SK-N-SH (cell line): ENCODE measurements around the gene ANKRD44. TPM values are rescaled to one million over a fixed set of nuclear protein-coding genes. Genes with fewer than 3 reads are reported as not detected.

Experiments
- CTCF ChIA-PET: fragments of 300-600, 350-600 bp; formaldehyde crosslinking; extraction: SDS; loops from one replicate; lab custom pipeline; 2021; lab: Yijun Ruan, JAX
- POLR2A ChIA-PET: fragments of 350-600 bp; sonication (Branson Sonifier 250); formaldehyde crosslinking; extraction: SDS; loops from one replicate; lab custom pipeline; 2020; ENCODE audit warnings: antibody characterized with exemption, inconsistent platforms; lab: Yijun Ruan, JAX
- DNase-seq: peaks from one replicate; pipeline ENCODE4 v3.0.0; 2012
- H2AFZ ChIP-seq: fragments of 200-600 bp; sonication (generic); 2 replicates; pipeline ENCODE4 v1.8.1; 2016; ENCODE audit warnings: antibody characterized with exemption, mild to moderate bottlenecking, low read depth
- H3F3A ChIP-seq: fragments of 200-600 bp; sonication (generic); replicated peaks from 2 replicates; pipeline ENCODE3; 2016; ENCODE audit warnings: antibody characterized with exemption, mild to moderate bottlenecking; ENCODE audit not compliant: insufficient read depth
- H3K27ac ChIP-seq, 2 experiments: fragments of 200-500 bp in 1 of 2; fragments of 200-600 bp in 1 of 2; sonication (Bioruptor generic) in 1 of 2; sonication (generic), shearing (Covaris generic) in 1 of 2; 2 replicates each; pipeline versions ENCODE4 v1.5.1 to v1.6.1; 2014 to 2016; ENCODE audit warnings: low read depth in 2 of 2, inconsistent platforms in 1 of 2, low read length in 1 of 2, mild to moderate bottlenecking in 1 of 2, mixed read lengths in 1 of 2
- H3K27me3 ChIP-seq: fragments of 200-600 bp; sonication (generic), shearing (Covaris generic); 2 replicates; pipeline ENCODE4 v1.6.1; 2016; ENCODE audit warnings: mixed run types; ENCODE audit not compliant: insufficient read depth
- H3K36me3 ChIP-seq, 2 experiments: fragments of 200-500 bp in 1 of 2; fragments of 200-600 bp in 1 of 2; sonication (Bioruptor generic) in 1 of 2; sonication (generic) in 1 of 2; replicated peaks in 1 of 2; 2 replicates each; pipeline versions ENCODE3 to v1.5.1; 2014 to 2016; ENCODE audit warnings: low read length in 1 of 2, mild to moderate bottlenecking in 1 of 2; ENCODE audit not compliant: insufficient read depth in 2 of 2, control insufficient read depth in 1 of 2
- H3K4me1 ChIP-seq, 2 experiments: fragments of 200-500 bp in 1 of 2; fragments of 200-600 bp in 1 of 2; sonication (Bioruptor generic) in 1 of 2; sonication (generic), shearing (Covaris generic) in 1 of 2; 2 replicates each; pipeline versions ENCODE4 v1.5.1 to v1.6.1; 2014 to 2016; ENCODE audit warnings: low read depth in 1 of 2, low read length in 1 of 2, mixed run types in 1 of 2; ENCODE audit not compliant: insufficient read depth in 2 of 2, control insufficient read depth in 1 of 2
- H3K4me2 ChIP-seq: fragments of 200-600 bp; sonication (generic), shearing (Covaris generic); 2 replicates; pipeline ENCODE4 v1.6.1; 2017; ENCODE audit warnings: mixed run types
- H3K4me3 ChIP-seq, 2 experiments: fragments of 200-500 bp in 1 of 2; fragments of 200-600 bp in 1 of 2; sonication (Bioruptor generic) in 1 of 2; sonication (generic), shearing (Covaris generic) in 1 of 2; 2 replicates each; pipeline versions ENCODE4 v1.5.1 to v1.8.1; 2014 to 2016; ENCODE audit warnings: low read depth in 2 of 2, inconsistent platforms in 1 of 2, low read length in 1 of 2, mild to moderate bottlenecking in 1 of 2, mixed read lengths in 1 of 2, moderate library complexity in 1 of 2
- H3K79me2 ChIP-seq: fragments of 200-600 bp; sonication (generic); 2 replicates; pipeline ENCODE4 v1.8.1; 2017; ENCODE audit warnings: mild to moderate bottlenecking; ENCODE audit not compliant: insufficient read depth
- H3K9ac ChIP-seq: fragments of 200-600 bp; sonication (generic); 2 replicates; pipeline ENCODE4 v1.6.1; 2017; ENCODE audit warnings: mixed run types
- H3K9me2 ChIP-seq: fragments of 200-600 bp; sonication (generic); 2 replicates; pipeline ENCODE4 v1.6.1; 2017; ENCODE audit warnings: mixed run types
- H3K9me3 ChIP-seq: fragments of 200-600 bp; sonication (generic); 2 replicates; pipeline ENCODE4 v1.6.1; 2017; ENCODE audit warnings: mixed run types, mild to moderate bottlenecking, moderate library complexity
- H4K20me1 ChIP-seq: fragments of 200-600 bp; sonication (generic); 2 replicates; pipeline ENCODE4 v1.6.1; 2017; ENCODE audit warnings: mild to moderate bottlenecking, mixed run types; ENCODE audit not compliant: insufficient read depth
- FOSL2 ChIP-seq: IDR thresholded peaks from 2 replicates; pipeline ENCODE4 v1.4.0; 2012; ENCODE audit warnings: low read depth, mild to moderate bottlenecking, moderate library complexity, borderline replicate concordance
- FOXJ3 ChIP-seq: sonication (generic); formaldehyde crosslinking; IDR thresholded peaks from 2 replicates; pipeline ENCODE4 v1.5.1; 2020; ENCODE audit warnings: mild to moderate bottlenecking, missing genetic modification reagents
- GABPA ChIP-seq: IDR thresholded peaks from 2 replicates; pipeline ENCODE4 v1.4.0; 2012; ENCODE audit warnings: low read depth, mild to moderate bottlenecking
- GATA2 ChIP-seq: sonication (generic); formaldehyde crosslinking; IDR thresholded peaks from 2 replicates; pipeline ENCODE4 v1.5.0; 2020; ENCODE audit warnings: mild to moderate bottlenecking, missing genetic modification reagents
- JUND ChIP-seq: IDR thresholded peaks from 2 replicates; pipeline ENCODE4 v1.4.0; 2012
- MEF2A ChIP-seq: IDR thresholded peaks from 2 replicates; pipeline ENCODE4 v1.4.0; 2012; ENCODE audit warnings: low read depth, borderline replicate concordance
- MXI1 ChIP-seq: IDR thresholded peaks from 2 replicates; pipeline ENCODE4 v1.6.1; 2012; ENCODE audit warnings: mild to moderate bottlenecking, low read depth, low read length, improper control_type of control experiment
- RAD21 ChIP-seq: IDR thresholded peaks from 2 replicates; pipeline ENCODE4 v1.6.1; 2012; ENCODE audit warnings: mild to moderate bottlenecking, low read length
- RCOR1 ChIP-seq: fragments of 150-350 bp; IDR thresholded peaks from 2 replicates; pipeline ENCODE4 v1.6.1; 2017; ENCODE audit warnings: antibody characterized with exemption, low read length
- RXRA ChIP-seq: IDR thresholded peaks from 2 replicates; pipeline ENCODE4 v1.4.0; 2012; ENCODE audit warnings: low read depth, mild to moderate bottlenecking, borderline replicate concordance
- SIN3A ChIP-seq: IDR thresholded peaks from 2 replicates; pipeline ENCODE4 v1.6.1; 2012; ENCODE audit warnings: low read depth, mild to moderate bottlenecking, low read length, moderate library complexity, borderline replicate concordance
- TEAD4 ChIP-seq: IDR thresholded peaks from 2 replicates; pipeline ENCODE4 v1.4.0; 2012; ENCODE audit warnings: mild to moderate bottlenecking, borderline replicate concordance; ENCODE audit not compliant: insufficient read depth
- WGBS: methylation state at CpG from one replicate; pipeline ENCODE4 v1.1.6; 2017; ENCODE audit warnings: low lambda C conversion rate; 5-methylcytosine and 5-hydroxymethylcytosine counted together
- polyA plus RNA-seq, 3 experiments: library from polyadenylated mRNA; depleted of rRNA; stranded (reverse); fragments of >200 nt; gene quantifications; 2 replicates each; pipeline ENCODE4 v1.2.3, GENCODE V29; 2012
- TF ChIP-seq, protein P1 (sequence below): IDR thresholded peaks from 2 replicates; pipeline ENCODE4 v1.4.0; 2012; ENCODE audit warnings: low read depth
- TF ChIP-seq, protein P2 (sequence below): IDR thresholded peaks from 2 replicates; pipeline ENCODE4; 2012
- TF ChIP-seq, protein P3 (sequence below): IDR thresholded peaks from 2 replicates; pipeline ENCODE4 v1.6.1; 2012; ENCODE audit warnings: mild to moderate bottlenecking, low read depth, low read length, moderate library complexity
- TF ChIP-seq, protein P4 (sequence below): fragments of 150-350 bp; IDR thresholded peaks from 2 replicates; pipeline ENCODE4 v1.6.1; 2017; ENCODE audit warnings: antibody characterized with exemption, low read length, low read depth, borderline replicate concordance

Gene ANKRD44
- polyA plus RNA-seq, 1 of the 3 experiments (the other 2 are of a cell fraction), result 12.5 TPM

DNA sequence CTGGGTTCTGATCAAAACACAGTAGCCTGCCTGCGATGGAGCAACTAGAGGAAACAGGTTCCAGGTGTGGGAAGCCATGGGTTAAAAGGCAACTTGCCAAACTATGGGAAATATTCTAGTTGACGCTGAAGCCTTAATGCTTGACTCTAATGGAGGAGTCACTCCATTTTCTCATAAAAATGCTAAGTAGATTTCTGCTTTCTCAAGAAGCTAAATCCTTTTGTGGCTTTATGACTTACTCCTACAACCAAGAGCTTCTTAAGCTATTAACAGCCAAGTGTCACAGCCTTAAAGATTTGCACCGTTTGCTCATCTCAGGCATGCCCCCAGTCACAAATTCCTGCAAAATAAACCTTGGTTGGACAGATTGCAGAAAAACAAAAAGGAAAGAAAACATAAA is 25.2 kb downstream of the ANKRD44 start:
- DNase-seq, result no peak
- Histone ChIP-seq H3K9ac (no peak overlapping the region), H3K4me3 (no peak overlapping the region), H3K4me2 (no peak overlapping the region), H3K4me1 (peaks cover 0 to 14% of the 10 kb centered on the region in 2 experiments; a peak in 3 of 4 replicates), H3K79me2 (no peaks in the 10 kb centered on the region), H3K9me3 (no peaks in the 10 kb centered on the region), H3F3A (no peaks in the 10 kb centered on the region), H3K27ac (no peak overlapping the region; a peak in 1 of 4 replicates), H3K36me3 (peaks cover 0 to 5% of the 10 kb centered on the region in 2 experiments), H2AFZ (no peak overlapping the region), H4K20me1 (no peaks in the 10 kb centered on the region), H3K9me2 (no peaks in the 10 kb centered on the region), H3K27me3 (no peaks in the 10 kb centered on the region)
- ChIA-PET CTCF (interaction anchor here (0.6 to 1.4 kb wide), 5 partner anchors 21 to 208 kb away, joined by 3 to 5 read pairs (median 3); no protein-coding TSS in a partner anchor), POLR2A (no interaction called here)
- WGBS, result 99% methylated on average over 3 of the region's 3 CpGs
- TF ChIP-seq MEF2A (no peak), GABPA (no peak), TEAD4 (no peak), GATA2 (CRISPR knock-in tag) (no peak), JUND (no peak), SIN3A (no peak), FOSL2 (no peak), RCOR1 (no peak), RXRA (no peak), RAD21 (no peak), MXI1 (no peak), FOXJ3 (CRISPR knock-in tag) (no peak)
- TF ChIP-seq, protein P1, sequence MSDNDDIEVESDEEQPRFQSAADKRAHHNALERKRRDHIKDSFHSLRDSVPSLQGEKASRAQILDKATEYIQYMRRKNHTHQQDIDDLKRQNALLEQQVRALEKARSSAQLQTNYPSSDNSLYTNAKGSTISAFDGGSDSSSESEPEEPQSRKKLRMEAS, result no peak
- TF ChIP-seq, protein P2, sequence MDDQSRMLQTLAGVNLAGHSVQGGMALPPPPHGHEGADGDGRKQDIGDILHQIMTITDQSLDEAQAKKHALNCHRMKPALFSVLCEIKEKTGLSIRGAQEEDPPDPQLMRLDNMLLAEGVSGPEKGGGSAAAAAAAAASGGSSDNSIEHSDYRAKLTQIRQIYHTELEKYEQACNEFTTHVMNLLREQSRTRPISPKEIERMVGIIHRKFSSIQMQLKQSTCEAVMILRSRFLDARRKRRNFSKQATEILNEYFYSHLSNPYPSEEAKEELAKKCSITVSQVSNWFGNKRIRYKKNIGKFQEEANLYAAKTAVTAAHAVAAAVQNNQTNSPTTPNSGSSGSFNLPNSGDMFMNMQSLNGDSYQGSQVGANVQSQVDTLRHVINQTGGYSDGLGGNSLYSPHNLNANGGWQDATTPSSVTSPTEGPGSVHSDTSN, result no peak
- TF ChIP-seq, protein P3, sequence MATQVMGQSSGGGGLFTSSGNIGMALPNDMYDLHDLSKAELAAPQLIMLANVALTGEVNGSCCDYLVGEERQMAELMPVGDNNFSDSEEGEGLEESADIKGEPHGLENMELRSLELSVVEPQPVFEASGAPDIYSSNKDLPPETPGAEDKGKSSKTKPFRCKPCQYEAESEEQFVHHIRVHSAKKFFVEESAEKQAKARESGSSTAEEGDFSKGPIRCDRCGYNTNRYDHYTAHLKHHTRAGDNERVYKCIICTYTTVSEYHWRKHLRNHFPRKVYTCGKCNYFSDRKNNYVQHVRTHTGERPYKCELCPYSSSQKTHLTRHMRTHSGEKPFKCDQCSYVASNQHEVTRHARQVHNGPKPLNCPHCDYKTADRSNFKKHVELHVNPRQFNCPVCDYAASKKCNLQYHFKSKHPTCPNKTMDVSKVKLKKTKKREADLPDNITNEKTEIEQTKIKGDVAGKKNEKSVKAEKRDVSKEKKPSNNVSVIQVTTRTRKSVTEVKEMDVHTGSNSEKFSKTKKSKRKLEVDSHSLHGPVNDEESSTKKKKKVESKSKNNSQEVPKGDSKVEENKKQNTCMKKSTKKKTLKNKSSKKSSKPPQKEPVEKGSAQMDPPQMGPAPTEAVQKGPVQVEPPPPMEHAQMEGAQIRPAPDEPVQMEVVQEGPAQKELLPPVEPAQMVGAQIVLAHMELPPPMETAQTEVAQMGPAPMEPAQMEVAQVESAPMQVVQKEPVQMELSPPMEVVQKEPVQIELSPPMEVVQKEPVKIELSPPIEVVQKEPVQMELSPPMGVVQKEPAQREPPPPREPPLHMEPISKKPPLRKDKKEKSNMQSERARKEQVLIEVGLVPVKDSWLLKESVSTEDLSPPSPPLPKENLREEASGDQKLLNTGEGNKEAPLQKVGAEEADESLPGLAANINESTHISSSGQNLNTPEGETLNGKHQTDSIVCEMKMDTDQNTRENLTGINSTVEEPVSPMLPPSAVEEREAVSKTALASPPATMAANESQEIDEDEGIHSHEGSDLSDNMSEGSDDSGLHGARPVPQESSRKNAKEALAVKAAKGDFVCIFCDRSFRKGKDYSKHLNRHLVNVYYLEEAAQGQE, result no peak
- TF ChIP-seq, protein P4, sequence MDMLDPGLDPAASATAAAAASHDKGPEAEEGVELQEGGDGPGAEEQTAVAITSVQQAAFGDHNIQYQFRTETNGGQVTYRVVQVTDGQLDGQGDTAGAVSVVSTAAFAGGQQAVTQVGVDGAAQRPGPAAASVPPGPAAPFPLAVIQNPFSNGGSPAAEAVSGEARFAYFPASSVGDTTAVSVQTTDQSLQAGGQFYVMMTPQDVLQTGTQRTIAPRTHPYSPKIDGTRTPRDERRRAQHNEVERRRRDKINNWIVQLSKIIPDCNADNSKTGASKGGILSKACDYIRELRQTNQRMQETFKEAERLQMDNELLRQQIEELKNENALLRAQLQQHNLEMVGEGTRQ, result no peak
